ENCODE measurements around the gene ANAPC5. TPM values are rescaled to one million over a fixed set of nuclear protein-coding genes. Genes with fewer than 3 reads are reported as not detected.

The ANAPC5 gene
- total RNA-seq, 1 donor from 2014 or later: 79.7 TPM

DNA sequence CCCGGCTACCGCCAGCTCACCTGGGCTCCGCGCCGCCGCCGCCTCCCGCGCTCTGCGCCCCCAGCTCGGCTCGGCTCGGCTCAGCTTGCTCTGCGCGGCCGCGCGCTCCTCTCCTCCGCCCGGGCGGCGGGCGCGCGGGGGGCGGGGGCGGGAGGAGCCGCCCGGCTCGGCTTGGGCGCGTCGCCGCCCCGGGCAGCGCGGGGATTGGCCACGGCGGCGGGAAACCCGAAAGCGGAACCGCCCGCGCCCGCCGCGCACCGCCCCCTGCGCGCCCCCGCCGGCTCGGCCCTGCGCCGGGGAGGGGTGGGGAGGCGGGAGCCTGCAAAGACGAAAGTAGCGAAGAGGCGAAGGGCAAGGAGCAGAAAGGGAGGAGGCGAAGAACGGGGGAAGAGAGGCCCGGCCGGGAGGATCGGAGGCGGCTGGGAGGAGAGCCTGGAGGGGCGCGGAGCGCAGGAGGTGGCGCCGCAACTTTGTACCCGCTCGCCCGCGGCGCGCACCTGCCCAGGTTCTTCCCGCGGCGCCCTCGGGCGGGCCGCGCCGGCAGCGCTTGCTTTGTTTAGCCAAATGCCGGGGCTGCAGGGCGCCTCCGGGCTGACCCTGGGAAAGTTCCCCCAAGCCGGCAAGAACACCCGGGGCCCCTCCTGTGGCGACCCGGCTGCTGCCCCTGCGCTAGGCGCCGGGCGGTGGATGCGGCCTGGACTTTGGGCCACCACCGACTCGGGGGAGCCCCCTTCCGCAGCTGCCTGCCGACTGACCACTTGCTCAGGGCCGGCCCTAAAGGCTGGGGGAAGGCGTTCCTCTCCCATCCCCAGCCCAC, 55.4 kb downstream of the ANAPC5 start, which contains the start of gene CAMKK2:
Gene CAMKK2, minus strand, starts transcription at position 92 of the 817 bp plus-strand sequence. CDS start 22,183 bp downstream, outside the sequence.
- H3K36me3 ChIP-seq: peaks cover 7% of the 10 kb centered on the region
- peak; percentile 97 to 98 for ATAC-seq
- DNase-seq: peak; percentile 89
- H3K27ac ChIP-seq: peak within 1 kb of the TSS; percentile 93
- peaks cover 44% of the 10 kb centered on the region for H3K4me1 ChIP-seq
- H3K9me3 ChIP-seq: no peaks in the 10 kb centered on the region
- no peaks in the 10 kb centered on the region for H3K27me3 ChIP-seq (ENCODE audit: low read depth)
- TF ChIP-seq, protein P1, sequence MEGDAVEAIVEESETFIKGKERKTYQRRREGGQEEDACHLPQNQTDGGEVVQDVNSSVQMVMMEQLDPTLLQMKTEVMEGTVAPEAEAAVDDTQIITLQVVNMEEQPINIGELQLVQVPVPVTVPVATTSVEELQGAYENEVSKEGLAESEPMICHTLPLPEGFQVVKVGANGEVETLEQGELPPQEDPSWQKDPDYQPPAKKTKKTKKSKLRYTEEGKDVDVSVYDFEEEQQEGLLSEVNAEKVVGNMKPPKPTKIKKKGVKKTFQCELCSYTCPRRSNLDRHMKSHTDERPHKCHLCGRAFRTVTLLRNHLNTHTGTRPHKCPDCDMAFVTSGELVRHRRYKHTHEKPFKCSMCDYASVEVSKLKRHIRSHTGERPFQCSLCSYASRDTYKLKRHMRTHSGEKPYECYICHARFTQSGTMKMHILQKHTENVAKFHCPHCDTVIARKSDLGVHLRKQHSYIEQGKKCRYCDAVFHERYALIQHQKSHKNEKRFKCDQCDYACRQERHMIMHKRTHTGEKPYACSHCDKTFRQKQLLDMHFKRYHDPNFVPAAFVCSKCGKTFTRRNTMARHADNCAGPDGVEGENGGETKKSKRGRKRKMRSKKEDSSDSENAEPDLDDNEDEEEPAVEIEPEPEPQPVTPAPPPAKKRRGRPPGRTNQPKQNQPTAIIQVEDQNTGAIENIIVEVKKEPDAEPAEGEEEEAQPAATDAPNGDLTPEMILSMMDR (IDR thresholded peaks at IDR 0.05): peak; percentile 36
- peak within 1 kb of the TSS; percentile 99 for H3K4me3 ChIP-seq
- intact Hi-C loops (cut with DNase I): no loop called here

DNA sequence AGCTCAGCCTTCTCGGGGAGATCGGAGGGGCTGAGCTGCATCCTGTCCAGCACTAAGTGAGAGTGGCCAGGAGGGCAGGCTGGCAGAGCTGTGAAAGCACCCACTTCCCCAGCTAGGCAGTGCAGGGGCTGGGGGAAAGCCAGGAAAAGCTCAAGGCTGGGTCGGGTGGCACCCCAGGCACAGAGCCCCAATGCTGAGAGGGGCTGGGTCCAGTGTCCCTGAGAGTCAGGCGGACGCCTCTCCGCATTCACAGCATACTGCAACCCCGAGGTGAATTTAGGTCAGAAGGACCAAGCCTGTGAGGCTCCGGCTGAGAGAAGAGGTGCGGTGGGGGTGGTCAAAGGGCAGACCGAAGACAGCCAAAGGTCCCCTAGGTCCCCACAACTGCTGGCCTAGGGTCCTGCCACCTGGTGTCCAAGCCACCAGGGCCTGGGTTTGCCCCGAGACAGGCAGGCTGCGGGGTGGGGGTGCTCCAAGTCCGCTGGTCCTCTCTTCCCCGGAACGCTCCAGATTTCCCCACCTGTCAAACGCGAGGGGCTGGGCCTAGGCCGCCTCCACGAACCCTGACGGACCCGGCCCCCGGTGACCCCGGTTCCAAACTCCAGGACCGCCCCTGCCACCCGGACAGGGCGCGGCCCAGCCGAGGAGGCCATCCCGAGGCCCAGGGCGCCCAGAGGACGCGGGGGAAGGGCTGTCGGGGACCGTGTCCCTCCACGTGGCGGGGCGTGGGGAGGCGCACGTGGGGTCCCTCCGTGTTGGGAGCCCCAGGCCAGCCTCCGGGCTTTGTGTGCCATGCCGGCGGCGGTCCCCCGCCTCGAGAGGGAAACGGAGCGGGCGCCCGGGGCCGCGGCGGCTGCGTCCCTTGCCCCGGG, 56.2 kb downstream of the ANAPC5 start:
- H3K9me3 ChIP-seq: no peaks in the 10 kb centered on the region

DNA sequence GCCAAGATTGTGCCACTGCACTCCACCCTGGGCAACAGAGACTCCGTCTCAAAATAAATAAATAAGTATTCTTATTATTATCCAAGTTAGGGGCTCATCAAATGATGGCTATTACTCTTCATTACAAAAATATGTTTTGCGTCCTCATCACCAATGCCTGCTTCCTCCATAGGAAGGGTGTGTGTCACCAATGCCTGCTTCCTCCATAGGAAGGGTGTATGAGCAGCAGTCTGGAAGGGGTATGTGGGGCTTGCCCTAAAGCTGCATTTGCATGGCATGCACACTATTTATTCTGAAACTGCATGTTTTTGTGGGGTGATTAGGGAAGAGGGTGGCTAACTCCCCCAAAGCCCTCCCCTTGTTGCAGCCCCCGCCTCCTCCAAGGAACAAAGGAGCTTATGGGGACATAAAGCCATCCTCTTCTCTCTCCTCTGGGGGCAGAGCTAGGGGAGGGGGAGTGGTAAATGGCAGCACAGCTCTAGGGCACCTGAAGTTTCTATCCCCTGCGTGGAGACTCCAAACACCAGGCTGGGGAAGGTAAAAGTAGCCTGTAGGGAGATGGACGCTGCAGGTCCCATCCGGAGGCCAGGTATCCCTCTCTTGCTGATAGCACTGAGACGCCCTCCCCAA, 57.0 kb downstream of the ANAPC5 start:
- ATAC-seq (no peak), DNase-seq (no peak)
- TF ChIP-seq, protein P1 (IDR thresholded peaks at IDR 0.05): no peak
- Histone ChIP-seq H3K4me1 (peaks cover 41% of the 10 kb centered on the region), H3K27ac (peak overlapping the region; percentile 93), H3K36me3 (peaks cover 13% of the 10 kb centered on the region), H3K27me3 (ENCODE audit: low read depth) (no peaks in the 10 kb centered on the region), H3K4me3 (peak overlapping the region; percentile 99), H3K9me3 (no peaks in the 10 kb centered on the region)
- intact Hi-C loops (cut with DNase I): no loop called here

More for the DNA sequence above, 56.2 kb downstream of the ANAPC5 start:
- peaks cover 13% of the 10 kb centered on the region for H3K36me3 ChIP-seq
- H3K4me3 ChIP-seq: peak overlapping the region; percentile 99
- peaks cover 45% of the 10 kb centered on the region for H3K4me1 ChIP-seq
- TF ChIP-seq, protein P1 (IDR thresholded peaks at IDR 0.05): no peak
- no peaks in the 10 kb centered on the region for H3K27me3 ChIP-seq (ENCODE audit: low read depth)
- peak overlapping the region; percentile 93 for H3K27ac ChIP-seq
- DNase-seq: peak; percentile 66
- ATAC-seq: peak; percentile 46 to 47
- intact Hi-C loops (cut with DNase I): no loop called here

DNA sequence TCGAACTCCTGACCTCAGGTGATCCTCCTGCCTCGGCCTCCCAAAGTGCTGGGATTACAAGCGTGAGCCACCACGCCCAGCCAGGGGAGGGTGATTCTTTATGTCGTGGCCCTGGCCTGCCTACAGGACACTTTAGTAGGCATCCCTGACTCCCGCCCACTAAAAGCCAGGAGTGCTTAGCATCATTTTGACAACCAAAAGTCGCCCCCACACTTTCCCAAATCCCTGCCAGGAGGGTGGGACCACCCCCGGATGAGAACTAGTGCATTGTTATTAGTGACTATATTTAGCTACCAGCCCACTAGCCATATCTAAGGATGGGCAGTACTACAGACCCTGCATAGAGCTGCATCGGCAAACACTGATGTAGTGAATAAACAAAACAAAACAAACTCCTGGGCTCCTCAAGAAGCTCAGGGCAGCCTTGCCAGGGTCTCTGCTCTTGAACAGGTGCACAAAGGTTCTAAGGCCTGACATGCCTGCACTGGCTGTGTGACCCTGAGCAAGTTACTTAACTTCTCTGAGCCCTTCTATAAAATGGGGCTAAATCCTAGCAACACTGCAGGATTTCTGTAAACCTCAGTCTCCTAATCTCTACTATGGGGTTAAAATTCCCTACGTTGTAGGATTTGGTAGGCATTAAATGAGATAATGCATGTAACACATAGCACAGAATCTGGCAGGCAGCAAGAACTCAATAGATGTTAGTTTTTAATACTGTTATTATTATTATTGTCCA, 57.9 kb downstream of the ANAPC5 start:
- H3K9me3 ChIP-seq: no peaks in the 10 kb centered on the region
- peaks cover 13% of the 10 kb centered on the region for H3K36me3 ChIP-seq
- no peaks in the 10 kb centered on the region for H3K27me3 ChIP-seq (ENCODE audit: low read depth)
- ATAC-seq: no peak
- H3K4me1 ChIP-seq: peaks cover 41% of the 10 kb centered on the region
- intact Hi-C loops (cut with DNase I): no loop called here
- peak overlapping the region; percentile 99 for H3K4me3 ChIP-seq
- H3K27ac ChIP-seq: no peak overlapping the region
- TF ChIP-seq, protein P1 (IDR thresholded peaks at IDR 0.05): no peak
- DNase-seq: no peak
